Cardiac muscle cell (in vitro differentiated cells and primary cell): ENCODE data around the gene PTCD1. TPM values are rescaled to one million over a fixed set of nuclear protein-coding genes. Genes with fewer than 3 reads are reported as not detected.
"Not testable (repeated sequence)": the region's sequence is repeated elsewhere in the genome, so short reads cannot be mapped to it uniquely, and the experiment has no call there.

ENCODE experiments used
- DNase-seq, 2 donors: peaks; one replicate each; pipeline versions ENCODE4 v3.0.0 to v3.0.0-alpha.2; 2010 to 2017; ENCODE audit warnings: low read depth in 1 of 2, low spot score in 1 of 2
- H3K27ac ChIP-seq: fragments of 200-600 bp; sonication (generic); 2 replicates; pipeline ENCODE4 v1.5.1; 2016
- H3K27me3 ChIP-seq: fragments of 200-600 bp; sonication (generic); 2 replicates; pipeline ENCODE4 v1.6.0; 2016; ENCODE audit warnings: control low read depth
- H3K36me3 ChIP-seq: fragments of 200-600 bp; sonication (generic); 2 replicates; pipeline ENCODE4 v1.5.1; 2016; ENCODE audit warnings: control low read depth
- H3K4me1 ChIP-seq: fragments of 200-600 bp; sonication (generic); 2 replicates; pipeline ENCODE4 v1.8.1; 2017; ENCODE audit warnings: low read depth, mild to moderate bottlenecking, mixed run types
- H3K4me3 ChIP-seq: fragments of 200-600 bp; sonication (generic); 2 replicates; pipeline ENCODE4 v1.5.1; 2016; ENCODE audit warnings: mild to moderate bottlenecking
- H3K9me3 ChIP-seq: fragments of 200-600 bp; sonication (generic); 2 replicates; pipeline ENCODE4 v1.5.1; 2017; ENCODE audit warnings: low read depth, mild to moderate bottlenecking, control low read depth
- CTCF ChIP-seq: IDR thresholded peaks from 2 replicates; pipeline ENCODE4 v1.5.1; 2012; ENCODE audit warnings: low read depth, mild to moderate bottlenecking, low read length
- polyA plus RNA-seq: library from polyadenylated mRNA; unstranded; fragments of >200 nt; fragmentation: Nextera tagmentation; extraction: Ambion mirVana; gene quantifications from 2 replicates; pipeline ENCODE4 v1.2.1, GENCODE V29; 2016
- total RNA-seq: library from RNA; depleted of rRNA; stranded (reverse); fragments of >200 nt; gene quantifications from 2 replicates; pipeline ENCODE4 v1.2.3, GENCODE V29; 2016

PTCD1 gene
- total and polyA plus RNA-seq, 2 experiments from 2014 or later = 6.1 to 27.9 TPM

- Histone ChIP-seq H3K4me1 (peaks cover 7% of the 10 kb centered on the region), H3K27ac (no peak overlapping the region), H3K9me3 (no peaks in the 10 kb centered on the region), H3K36me3 (peaks cover 6% of the 10 kb centered on the region), H3K4me3 (peak overlapping the region; percentile 49), H3K27me3 (no peaks in the 10 kb centered on the region)
- no peak for DNase-seq
- no peak for TF ChIP-seq CTCF
These were observed 46.6 kb downstream of the PTCD1 start for GRCh38 chr7:99392046-99392445.

- no peak for DNase-seq
- no peaks in the 10 kb centered on the region for H3K27me3 ChIP-seq
- H3K4me3 ChIP-seq = no peak overlapping the region
- H3K27ac ChIP-seq = no peak overlapping the region
- H3K9me3 ChIP-seq = no peaks in the 10 kb centered on the region
- no peak for TF ChIP-seq CTCF
- H3K36me3 ChIP-seq = peaks cover 6% of the 10 kb centered on the region
- H3K4me1 ChIP-seq = peaks cover 7% of the 10 kb centered on the region
These were observed 47.5 kb downstream of the PTCD1 start for GRCh38 chr7:99390941-99391602.

- no peak for DNase-seq
- Histone ChIP-seq H3K27ac (no peak overlapping the region), H3K36me3 (no peaks in the 10 kb centered on the region), H3K4me3 (no peak overlapping the region), H3K9me3 (no peaks in the 10 kb centered on the region), H3K27me3 (no peaks in the 10 kb centered on the region), H3K4me1 (peaks cover 7% of the 10 kb centered on the region)
- no peak for TF ChIP-seq CTCF
These were observed 48.8 kb downstream of the PTCD1 start for GRCh38 chr7:99389772-99390171.

GRCh38 chr7:99387912-99388311 is 50.7 kb downstream of the PTCD1 start:
- Histone ChIP-seq H3K27ac (no peak overlapping the region), H3K9me3 (no peaks in the 10 kb centered on the region), H3K36me3 (no peaks in the 10 kb centered on the region), H3K4me1 (no peaks in the 10 kb centered on the region), H3K27me3 (no peaks in the 10 kb centered on the region), H3K4me3 (no peak overlapping the region)
- TF ChIP-seq CTCF = no peak
- no peak for DNase-seq

- not testable (repeated sequence) for H3K27ac ChIP-seq, H3K36me3 ChIP-seq, H3K9me3 ChIP-seq, H3K27me3 ChIP-seq, DNase-seq, H3K4me1 ChIP-seq, H3K4me3 ChIP-seq
These were observed 51.4 kb downstream of the PTCD1 start for GRCh38 chr7:99387239-99387635.

- peak; percentile 22 for TF ChIP-seq CTCF
- DNase-seq = peak in 1 of 2 donors; percentile 59
- Histone ChIP-seq H3K36me3 (no peaks in the 10 kb centered on the region), H3K4me1 (no peaks in the 10 kb centered on the region), H3K9me3 (no peaks in the 10 kb centered on the region), H3K27ac (no peak overlapping the region), H3K4me3 (no peak overlapping the region), H3K27me3 (no peaks in the 10 kb centered on the region)
These were observed 51.9 kb downstream of the PTCD1 start for GRCh38 chr7:99386584-99387238.
